Activated CD4-positive, alpha-beta T cell treated with anti-CD3 and anti-CD28 coated beads, Interleukin-2, amount 10 ng/mL, durations not matched to agents 7 days and 5 days (primary cell): ENCODE data around the gene ZCCHC7. TPM values are rescaled to one million over a fixed set of nuclear protein-coding genes. Genes with fewer than 3 reads are reported as not detected.
A peak's percentile ranks its signal among the peaks of the same experiment; 100 is the strongest.
"Not testable (repeated sequence)": the region's sequence is repeated elsewhere in the genome, so short reads cannot be mapped to it uniquely, and the experiment has no call there.

Experiments used
- CTCF ChIA-PET: fragments of 350-600 bp; sonication (Branson Sonifier 250); formaldehyde crosslinking; loops from one replicate; lab custom pipeline; 2021; ENCODE audit warnings: antibody characterized with exemption; lab: Charles Lee
- POLR2A ChIA-PET: fragments of 350-600 bp; sonication (Branson Sonifier 250); formaldehyde crosslinking; loops from one replicate; lab custom pipeline; 2021; ENCODE audit warnings: antibody characterized with exemption; lab: Charles Lee
- DNase-seq: peaks from one replicate; pipeline ENCODE4 v3.0.0-alpha.2; 2020
- H3K27ac Mint-ChIP-seq: one replicate; pipeline ENCODE4 v1.8.0; 2021; ENCODE audit warnings: mild to moderate bottlenecking, moderate library complexity, mixed read lengths
- H3K27me3 Mint-ChIP-seq: one replicate; pipeline ENCODE4 v1.8.0; 2021; ENCODE audit warnings: mixed read lengths
- H3K36me3 Mint-ChIP-seq: one replicate; pipeline ENCODE4 v1.8.0; 2021; ENCODE audit warnings: low read depth, mixed read lengths
- H3K4me1 Mint-ChIP-seq: one replicate; pipeline ENCODE4 v1.8.0; 2021; ENCODE audit warnings: mixed read lengths
- H3K4me3 Mint-ChIP-seq: one replicate; pipeline ENCODE4 v1.8.0; 2021; ENCODE audit warnings: mild to moderate bottlenecking, moderate library complexity, mixed read lengths
- H3K9me3 Mint-ChIP-seq: one replicate; pipeline ENCODE4 v1.8.0; 2021; ENCODE audit warnings: mixed read lengths
- total RNA-seq, 2 experiments: library from RNA; stranded (reverse); gene quantifications; one replicate each; pipeline ENCODE4 v1.2.3, GENCODE V29; 2021

The ZCCHC7 gene
- total RNA-seq, 2 experiments from 2014 or later, result 22.2 to 24.8 TPM

- ChIA-PET CTCF (no interaction called here), POLR2A (no interaction called here)
- Mint-ChIP-seq H3K4me3 (no peak overlapping the region), H3K9me3 (peaks cover 11% of the 10 kb centered on the region), H3K27ac (no peak overlapping the region), H3K36me3 (peaks cover 18% of the 10 kb centered on the region), H3K4me1 (peaks cover 28% of the 10 kb centered on the region), H3K27me3 (no peaks in the 10 kb centered on the region)
- DNase-seq, result no peak
Observed at GRCh38 chr9:37286530-37287175, 166.3 kb downstream of the ZCCHC7 start.

GRCh38 chr9:37287317-37287716 lies 166.9 kb downstream of the ZCCHC7 start:
- H3K27ac Mint-ChIP-seq, result no peak overlapping the region
- H3K9me3 Mint-ChIP-seq, result peaks cover 11% of the 10 kb centered on the region
- H3K27me3 Mint-ChIP-seq, result no peaks in the 10 kb centered on the region
- H3K36me3 Mint-ChIP-seq, result peaks cover 18% of the 10 kb centered on the region
- POLR2A ChIA-PET, result no interaction called here
- CTCF ChIA-PET, result interaction anchor here (0.6 kb wide), 1 partner anchor 10 kb away, joined by 5 read pairs; no protein-coding TSS in a partner anchor
- peaks cover 28% of the 10 kb centered on the region for H3K4me1 Mint-ChIP-seq
- H3K4me3 Mint-ChIP-seq, result no peak overlapping the region
- DNase-seq, result no peak

- Mint-ChIP-seq H3K4me1 (peaks cover 38% of the 10 kb centered on the region), H3K9me3 (peaks cover 11% of the 10 kb centered on the region), H3K27me3 (no peaks in the 10 kb centered on the region), H3K4me3 (no peak overlapping the region), H3K36me3 (peaks cover 16% of the 10 kb centered on the region), H3K27ac (no peak overlapping the region)
- no peak for DNase-seq
- POLR2A ChIA-PET, result no interaction called here
- CTCF ChIA-PET, result interaction anchor here (0.6 kb wide), 1 partner anchor 13 kb away, joined by 3 read pairs; no protein-coding TSS in a partner anchor
Observed at GRCh38 chr9:37289631-37290030, 169.3 kb downstream of the ZCCHC7 start.

GRCh38 chr9:37290366-37290939 lies 170.1 kb downstream of the ZCCHC7 start:
- Mint-ChIP-seq H3K4me1 (peaks cover 45% of the 10 kb centered on the region), H3K36me3 (peaks cover 16% of the 10 kb centered on the region), H3K27ac (peak overlapping the region; percentile 57), H3K27me3 (no peaks in the 10 kb centered on the region), H3K4me3 (no peak overlapping the region), H3K9me3 (peaks cover 11% of the 10 kb centered on the region)
- ChIA-PET CTCF (interaction anchor here (0.6 kb wide), 1 partner anchor 12 kb away, joined by 3 read pairs; no protein-coding TSS in a partner anchor), POLR2A (no interaction called here)
- no peak for DNase-seq

- POLR2A ChIA-PET, result no interaction called here
- Mint-ChIP-seq H3K4me1 (peaks cover 50% of the 10 kb centered on the region), H3K36me3 (peaks cover 16% of the 10 kb centered on the region), H3K27me3 (no peaks in the 10 kb centered on the region), H3K27ac (peak overlapping the region; percentile 81), H3K9me3 (peaks cover 11% of the 10 kb centered on the region), H3K4me3 (peak overlapping the region; percentile 37)
- no peak for DNase-seq
- CTCF ChIA-PET, result no interaction called here
Observed at GRCh38 chr9:37290940-37291485, 170.6 kb downstream of the ZCCHC7 start.

- H3K4me1 Mint-ChIP-seq, result peaks cover 56% of the 10 kb centered on the region
- H3K4me3 Mint-ChIP-seq, H3K27me3 Mint-ChIP-seq, CTCF ChIA-PET, POLR2A ChIA-PET, DNase-seq: not testable (repeated sequence)
- H3K36me3 Mint-ChIP-seq, result peaks cover 19% of the 10 kb centered on the region
- H3K9me3 Mint-ChIP-seq, result peaks cover 11% of the 10 kb centered on the region
- H3K27ac Mint-ChIP-seq, result peak overlapping the region; percentile 81
Observed at GRCh38 chr9:37291612-37292238, 171.4 kb downstream of the ZCCHC7 start.

GRCh38 chr9:37292896-37293295 lies 172.5 kb downstream of the ZCCHC7 start:
- Mint-ChIP-seq H3K27me3 (no peaks in the 10 kb centered on the region), H3K4me3 (no peak overlapping the region), H3K27ac (no peak overlapping the region), H3K9me3 (peaks cover 11% of the 10 kb centered on the region), H3K4me1 (peaks cover 55% of the 10 kb centered on the region), H3K36me3 (peaks cover 17% of the 10 kb centered on the region)
- CTCF ChIA-PET, result no interaction called here
- POLR2A ChIA-PET, result no interaction called here
- DNase-seq, result no peak

GRCh38 chr9:37293664-37294524 lies 173.5 kb downstream of the ZCCHC7 start:
- CTCF ChIA-PET, result no interaction called here
- H3K36me3 Mint-ChIP-seq, result peaks cover 14% of the 10 kb centered on the region
- H3K4me1 Mint-ChIP-seq, result peaks cover 52% of the 10 kb centered on the region
- H3K4me3 Mint-ChIP-seq, result no peak overlapping the region
- POLR2A ChIA-PET, result interaction anchor here (0.6 kb wide), 1 partner anchor 289 kb away, joined by 5 read pairs; no protein-coding TSS in a partner anchor
- peaks cover 7% of the 10 kb centered on the region for H3K9me3 Mint-ChIP-seq
- H3K27me3 Mint-ChIP-seq, result no peaks in the 10 kb centered on the region
- H3K27ac Mint-ChIP-seq, result no peak overlapping the region
- DNase-seq, result no peak

- POLR2A ChIA-PET, result no interaction called here
- DNase-seq, result no peak
- H3K27ac Mint-ChIP-seq, result no peak overlapping the region
- H3K4me1 Mint-ChIP-seq, result peaks cover 57% of the 10 kb centered on the region
- peaks cover 7% of the 10 kb centered on the region for H3K36me3 Mint-ChIP-seq
- no peak overlapping the region for H3K4me3 Mint-ChIP-seq
- H3K27me3 Mint-ChIP-seq, result no peaks in the 10 kb centered on the region
- H3K9me3 Mint-ChIP-seq, result no peaks in the 10 kb centered on the region
- CTCF ChIA-PET, result interaction anchor here (1.9 kb wide), 1 partner anchor 10 kb away, joined by 4 read pairs; no protein-coding TSS in a partner anchor
Observed at GRCh38 chr9:37295178-37295577, 174.8 kb downstream of the ZCCHC7 start.

- no peak overlapping the region for H3K27ac Mint-ChIP-seq
- peaks cover 7% of the 10 kb centered on the region for H3K36me3 Mint-ChIP-seq
- POLR2A ChIA-PET, result interaction anchor here (0.7 kb wide), 1 partner anchor 280 kb away, joined by 3 read pairs; no protein-coding TSS in a partner anchor
Observed at GRCh38 chr9:37295796-37296195, 175.4 kb downstream of the ZCCHC7 start.

GRCh38 chr9:37297592-37297991 lies 177.2 kb downstream of the ZCCHC7 start:
- Mint-ChIP-seq H3K36me3 (peaks cover 11% of the 10 kb centered on the region), H3K4me1 (peaks cover 69% of the 10 kb centered on the region), H3K4me3 (no peak overlapping the region), H3K9me3 (peaks cover 3% of the 10 kb centered on the region), H3K27me3 (no peaks in the 10 kb centered on the region), H3K27ac (no peak overlapping the region)
- DNase-seq, result no peak
- ChIA-PET CTCF (interaction anchor here (1.0 to 1.5 kb wide), 3 partner anchors 10 to 138 kb away, joined by 3 to 5 read pairs (median 3); no protein-coding TSS in a partner anchor), POLR2A (no interaction called here)

More at GRCh38 chr9:37295796-37296195, 175.4 kb downstream of the ZCCHC7 start:
- H3K9me3 Mint-ChIP-seq, result no peaks in the 10 kb centered on the region
- H3K4me3 Mint-ChIP-seq, result no peak overlapping the region
- DNase-seq, result no peak
- peaks cover 59% of the 10 kb centered on the region for H3K4me1 Mint-ChIP-seq
- H3K27me3 Mint-ChIP-seq, result no peaks in the 10 kb centered on the region
- CTCF ChIA-PET, result interaction anchor here (1.9 kb wide), 1 partner anchor 9 kb away, joined by 4 read pairs; no protein-coding TSS in a partner anchor

GRCh38 chr9:37300620-37301019 lies 180.2 kb downstream of the ZCCHC7 start:
- no peak for DNase-seq
- no peak overlapping the region for H3K4me3 Mint-ChIP-seq
- peaks cover 3% of the 10 kb centered on the region for H3K9me3 Mint-ChIP-seq
- peaks cover 34% of the 10 kb centered on the region for H3K36me3 Mint-ChIP-seq
- H3K4me1 Mint-ChIP-seq, result peaks cover 68% of the 10 kb centered on the region
- no peaks in the 10 kb centered on the region for H3K27me3 Mint-ChIP-seq
- ChIA-PET POLR2A (no interaction called here), CTCF (interaction anchor here (1.2 to 1.7 kb wide), 3 partner anchors 10 to 180 kb away, joined by 5 to 6 read pairs (median 6); partner anchors contain the start of gene ZCCHC7)
- H3K27ac Mint-ChIP-seq, result peak overlapping the region; percentile 89
